Upper lobe of left lung (tissue), 6 donors: ENCODE data around the gene RASA3. TPM values are rescaled to one million over a fixed set of nuclear protein-coding genes. Genes with fewer than 3 reads are reported as not detected.

Experiments used
- ATAC-seq, 2 donors: fragments of 200-7000 bp; cut with Tn5 transposase; one replicate each; pipeline ENCODE4 v1.9.1; 2022; ENCODE audit warnings: mild to moderate bottlenecking in 2 of 2, moderate library complexity in 2 of 2; ENCODE audit not compliant: low FRiP score in 2 of 2
- DNase-seq, 2 donors: peaks; one replicate each; pipeline ENCODE4 v3.0.0-alpha.2; 2019 to 2020
- H3K27ac ChIP-seq, 4 donors: fragments of 200-600 bp; sonication (generic); one replicate each; pipeline ENCODE4 v1.5.1; 2016 to 2019
- H3K27me3 ChIP-seq, 4 donors: fragments of 200-600 bp; sonication (generic); one replicate each; pipeline ENCODE4 v1.5.1; 2017 to 2019
- H3K36me3 ChIP-seq, 4 donors: fragments of 200-600 bp; sonication (generic); one replicate each; pipeline ENCODE4 v1.5.1; 2016 to 2019
- H3K4me1 ChIP-seq, 4 donors: fragments of 200-600 bp; sonication (generic); one replicate each; pipeline ENCODE4 v1.5.1; 2018 to 2019
- H3K4me3 ChIP-seq, 4 donors: fragments of 200-600 bp; sonication (generic); one replicate each; pipeline ENCODE4 v1.5.1; 2017 to 2019; ENCODE audit warnings: mild to moderate bottlenecking in 2 of 4, moderate library complexity in 1 of 4
- H3K9me3 ChIP-seq, 4 donors: fragments of 200-600 bp; sonication (generic); one replicate each; pipeline ENCODE4 v1.5.1; 2018 to 2019
- CTCF ChIP-seq, 6 experiments: fragments of 450-650 bp in 4 of 6; fragments of 200-600 bp in 2 of 6; sonication (generic) in 2 of 6; IDR thresholded peaks; one replicate each; pipeline ENCODE4 v1.5.1; 2016 to 2019; ENCODE audit warnings: antibody characterized with exemption in 6 of 6
- EP300 ChIP-seq, 4 donors: sonication (generic); formaldehyde crosslinking; IDR thresholded peaks; one replicate each; pipeline ENCODE4 v1.5.1; 2017; ENCODE audit warnings: antibody characterized with exemption in 4 of 4, control low read depth in 2 of 4
- POLR2A ChIP-seq, 4 donors: fragments of 450-650 bp; IDR thresholded peaks; one replicate each; pipeline ENCODE4 v1.5.1; 2016 to 2017; ENCODE audit warnings: antibody characterized with exemption in 4 of 4, mild to moderate bottlenecking in 2 of 4
- POLR2AphosphoS5 ChIP-seq, 2 donors: sonication (generic); formaldehyde crosslinking; IDR thresholded peaks; one replicate each; pipeline ENCODE4 v1.5.1; 2017; ENCODE audit warnings: antibody characterized with exemption in 2 of 2
- WGBS, 2 donors: methylation state at CpG; one replicate each; pipeline ENCODE4 v1.1.5; 2017 to 2018; 5-methylcytosine and 5-hydroxymethylcytosine counted together
- total RNA-seq, 6 donors: library from RNA; depleted of rRNA in 4 of 6; stranded (reverse); fragments of >200 nt in 4 of 6; gene quantifications; one replicate each; pipeline versions ENCODE4 v1.1.0 to v1.2.1, GENCODE V29; 2016 to 2021
- donor health status: DM: no; HTN: no; CAD: no; lungs with moderate emphysema.
- donor health status: DM: no; HTN: yes; CAD: no; lungs with severe emphysema.

RASA3 gene
- total RNA-seq, 6 donors from 2014 or later = 11.4 to 52.4 (median 18.4) TPM

GRCh38 chr13:113976711-113977684 lies 155.4 kb downstream of the RASA3 start:
- H3K4me3 ChIP-seq = no peak overlapping the region
- peaks cover 4 to 13% (median 9%) of the 10 kb centered on the region in 4 donors for H3K4me1 ChIP-seq
- H3K36me3 ChIP-seq = peaks cover 2 to 72% (median 29%) of the 10 kb centered on the region in 4 donors
- peak overlapping the region in 3 of 4 donors; percentile 19 to 49 (median 45) for H3K27ac ChIP-seq
- H3K27me3 ChIP-seq = no peaks in the 10 kb centered on the region
- TF ChIP-seq CTCF (IDR thresholded peaks at IDR 0.05) (no peak), POLR2A (IDR thresholded peaks at IDR 0.05) (no peak), EP300 (IDR thresholded peaks at IDR 0.05) (no peak), POLR2AphosphoS5 (IDR thresholded peaks at IDR 0.05) (no peak)
- DNase-seq (peak in 1 of 2 donors; percentile 67), ATAC-seq (peak; percentile 49 to 62)
- no peaks in the 10 kb centered on the region for H3K9me3 ChIP-seq
- 70 to 78% methylated on average over 6 to 21 of the region's 21 CpGs for WGBS, 2 donors

GRCh38 chr13:113975416-113975815 lies 157.0 kb downstream of the RASA3 start:
- TF ChIP-seq EP300 (IDR thresholded peaks at IDR 0.05) (no peak), POLR2A (IDR thresholded peaks at IDR 0.05) (no peak), POLR2AphosphoS5 (IDR thresholded peaks at IDR 0.05) (no peak), CTCF (IDR thresholded peaks at IDR 0.05) (no peak)
- 95% methylated on average over 12 to 15 of the region's 15 CpGs for WGBS, 2 donors
- peaks cover 2 to 56% (median 24%) of the 10 kb centered on the region in 4 donors for H3K36me3 ChIP-seq
- no peaks in the 10 kb centered on the region for H3K9me3 ChIP-seq
- DNase-seq (peak in 1 of 2 donors; percentile 74), ATAC-seq (no peak)
- H3K27ac ChIP-seq = no peak overlapping the region
- H3K27me3 ChIP-seq = no peaks in the 10 kb centered on the region
- H3K4me1 ChIP-seq = peaks cover 0 to 18% (median 9%) of the 10 kb centered on the region in 4 donors
- H3K4me3 ChIP-seq = no peak overlapping the region

- TF ChIP-seq CTCF (IDR thresholded peaks at IDR 0.05) (no peak), EP300 (IDR thresholded peaks at IDR 0.05) (no peak), POLR2AphosphoS5 (IDR thresholded peaks at IDR 0.05) (no peak), POLR2A (IDR thresholded peaks at IDR 0.05) (no peak)
- 87 to 97% methylated on average over 21 to 49 of the region's 56 CpGs for WGBS, 2 donors
- H3K27me3 ChIP-seq = no peaks in the 10 kb centered on the region
- ATAC-seq = no peak
- peaks cover 2 to 48% (median 20%) of the 10 kb centered on the region in 4 donors for H3K36me3 ChIP-seq
- peaks cover 2 to 18% (median 9%) of the 10 kb centered on the region in 4 donors for H3K4me1 ChIP-seq
- H3K4me3 ChIP-seq = no peak overlapping the region
- H3K27ac ChIP-seq = no peak overlapping the region
- peak in 1 of 2 donors; percentile 71 for DNase-seq
- H3K9me3 ChIP-seq = no peaks in the 10 kb centered on the region
Observed at GRCh38 chr13:113974304-113975281, 157.8 kb downstream of the RASA3 start.

GRCh38 chr13:113973218-113974164 lies 158.9 kb downstream of the RASA3 start, which contains the start of gene C13orf46:
Gene C13orf46, minus strand, starts transcription at chr13:113974076. Its CDS starts 79 bp downstream, at chr13:113973997.
- TF ChIP-seq POLR2A (IDR thresholded peaks at IDR 0.05) (no peak), EP300 (IDR thresholded peaks at IDR 0.05) (no peak), POLR2AphosphoS5 (IDR thresholded peaks at IDR 0.05) (no peak), CTCF (IDR thresholded peaks at IDR 0.05) (no peak)
- WGBS, 2 donors = 94% methylated on average over 27 to 43 of the region's 44 CpGs
- Histone ChIP-seq H3K4me3 (no peak within 1 kb of the TSS), H3K27me3 (no peaks in the 10 kb centered on the region), H3K9me3 (no peaks in the 10 kb centered on the region), H3K4me1 (peaks cover 4 to 21% (median 9%) of the 10 kb centered on the region in 4 donors), H3K36me3 (peaks cover 2 to 38% (median 15%) of the 10 kb centered on the region in 4 donors), H3K27ac (peak within 1 kb of the TSS in 3 of 4 donors; percentile 4 to 43 (median 36))
- ATAC-seq (no peak), DNase-seq (peak in 1 of 2 donors; percentile 74)
